SK-N-SH (cell line): ENCODE results near the gene MEF2C. TPM values are rescaled to one million over a fixed set of nuclear protein-coding genes. Genes with fewer than 3 reads are reported as not detected.

Experiments
- CTCF ChIA-PET: fragments of 300-600, 350-600 bp; formaldehyde crosslinking; extraction: SDS; loops from one replicate; lab custom pipeline; 2021; lab: Yijun Ruan, JAX
- POLR2A ChIA-PET: fragments of 350-600 bp; sonication (Branson Sonifier 250); formaldehyde crosslinking; extraction: SDS; loops from one replicate; lab custom pipeline; 2020; ENCODE audit warnings: antibody characterized with exemption, inconsistent platforms; lab: Yijun Ruan, JAX
- DNase-seq: peaks from one replicate; pipeline ENCODE4 v3.0.0; 2012
- H2AFZ ChIP-seq: fragments of 200-600 bp; sonication (generic); 2 replicates; pipeline ENCODE4 v1.8.1; 2016; ENCODE audit warnings: antibody characterized with exemption, mild to moderate bottlenecking, low read depth
- H3F3A ChIP-seq: fragments of 200-600 bp; sonication (generic); replicated peaks from 2 replicates; pipeline ENCODE3; 2016; ENCODE audit warnings: antibody characterized with exemption, mild to moderate bottlenecking; ENCODE audit not compliant: insufficient read depth
- H3K27ac ChIP-seq, 2 experiments: fragments of 200-500 bp in 1 of 2; fragments of 200-600 bp in 1 of 2; sonication (Bioruptor generic) in 1 of 2; sonication (generic), shearing (Covaris generic) in 1 of 2; 2 replicates each; pipeline versions ENCODE4 v1.5.1 to v1.6.1; 2014 to 2016; ENCODE audit warnings: low read depth in 2 of 2, inconsistent platforms in 1 of 2, low read length in 1 of 2, mild to moderate bottlenecking in 1 of 2, mixed read lengths in 1 of 2
- H3K27me3 ChIP-seq: fragments of 200-600 bp; sonication (generic), shearing (Covaris generic); 2 replicates; pipeline ENCODE4 v1.6.1; 2016; ENCODE audit warnings: mixed run types; ENCODE audit not compliant: insufficient read depth
- H3K36me3 ChIP-seq, 2 experiments: fragments of 200-500 bp in 1 of 2; fragments of 200-600 bp in 1 of 2; sonication (Bioruptor generic) in 1 of 2; sonication (generic) in 1 of 2; replicated peaks in 1 of 2; 2 replicates each; pipeline versions ENCODE3 to v1.5.1; 2014 to 2016; ENCODE audit warnings: low read length in 1 of 2, mild to moderate bottlenecking in 1 of 2; ENCODE audit not compliant: insufficient read depth in 2 of 2, control insufficient read depth in 1 of 2
- H3K4me1 ChIP-seq, 2 experiments: fragments of 200-500 bp in 1 of 2; fragments of 200-600 bp in 1 of 2; sonication (Bioruptor generic) in 1 of 2; sonication (generic), shearing (Covaris generic) in 1 of 2; 2 replicates each; pipeline versions ENCODE4 v1.5.1 to v1.6.1; 2014 to 2016; ENCODE audit warnings: low read depth in 1 of 2, low read length in 1 of 2, mixed run types in 1 of 2; ENCODE audit not compliant: insufficient read depth in 2 of 2, control insufficient read depth in 1 of 2
- H3K4me2 ChIP-seq: fragments of 200-600 bp; sonication (generic), shearing (Covaris generic); 2 replicates; pipeline ENCODE4 v1.6.1; 2017; ENCODE audit warnings: mixed run types
- H3K4me3 ChIP-seq, 2 experiments: fragments of 200-500 bp in 1 of 2; fragments of 200-600 bp in 1 of 2; sonication (Bioruptor generic) in 1 of 2; sonication (generic), shearing (Covaris generic) in 1 of 2; 2 replicates each; pipeline versions ENCODE4 v1.5.1 to v1.8.1; 2014 to 2016; ENCODE audit warnings: low read depth in 2 of 2, inconsistent platforms in 1 of 2, low read length in 1 of 2, mild to moderate bottlenecking in 1 of 2, mixed read lengths in 1 of 2, moderate library complexity in 1 of 2
- H3K79me2 ChIP-seq: fragments of 200-600 bp; sonication (generic); 2 replicates; pipeline ENCODE4 v1.8.1; 2017; ENCODE audit warnings: mild to moderate bottlenecking; ENCODE audit not compliant: insufficient read depth
- H3K9ac ChIP-seq: fragments of 200-600 bp; sonication (generic); 2 replicates; pipeline ENCODE4 v1.6.1; 2017; ENCODE audit warnings: mixed run types
- H3K9me2 ChIP-seq: fragments of 200-600 bp; sonication (generic); 2 replicates; pipeline ENCODE4 v1.6.1; 2017; ENCODE audit warnings: mixed run types
- H3K9me3 ChIP-seq: fragments of 200-600 bp; sonication (generic); 2 replicates; pipeline ENCODE4 v1.6.1; 2017; ENCODE audit warnings: mixed run types, mild to moderate bottlenecking, moderate library complexity
- H4K20me1 ChIP-seq: fragments of 200-600 bp; sonication (generic); 2 replicates; pipeline ENCODE4 v1.6.1; 2017; ENCODE audit warnings: mild to moderate bottlenecking, mixed run types; ENCODE audit not compliant: insufficient read depth
- CHD2 ChIP-seq: fragments of 150-350 bp; IDR thresholded peaks from 2 replicates; pipeline ENCODE4 v1.6.1; 2018; ENCODE audit warnings: low read length; ENCODE audit not compliant: partially characterized antibody
- ELF1 ChIP-seq: IDR thresholded peaks from 2 replicates; pipeline ENCODE4 v1.4.0; 2012
- EZH2phosphoT487 ChIP-seq: fragments of 200-600 bp; sonication (generic); IDR thresholded peaks from 2 replicates; pipeline ENCODE4 v1.6.1; 2017; ENCODE audit warnings: low read depth, mixed run types, mild to moderate bottlenecking, antibody characterized with exemption, moderate library complexity, borderline replicate concordance
- FOXJ3 ChIP-seq: sonication (generic); formaldehyde crosslinking; IDR thresholded peaks from 2 replicates; pipeline ENCODE4 v1.5.1; 2020; ENCODE audit warnings: mild to moderate bottlenecking, missing genetic modification reagents
- FOXM1 ChIP-seq: IDR thresholded peaks from 2 replicates; pipeline ENCODE4 v1.4.0; 2012; ENCODE audit warnings: low read depth, mild to moderate bottlenecking
- GABPA ChIP-seq: IDR thresholded peaks from 2 replicates; pipeline ENCODE4 v1.4.0; 2012; ENCODE audit warnings: low read depth, mild to moderate bottlenecking
- GATA2 ChIP-seq: sonication (generic); formaldehyde crosslinking; IDR thresholded peaks from 2 replicates; pipeline ENCODE4 v1.5.0; 2020; ENCODE audit warnings: mild to moderate bottlenecking, missing genetic modification reagents
- JUND ChIP-seq: IDR thresholded peaks from 2 replicates; pipeline ENCODE4 v1.4.0; 2012
- MEF2A ChIP-seq: IDR thresholded peaks from 2 replicates; pipeline ENCODE4 v1.4.0; 2012; ENCODE audit warnings: low read depth, borderline replicate concordance
- MXI1 ChIP-seq: IDR thresholded peaks from 2 replicates; pipeline ENCODE4 v1.6.1; 2012; ENCODE audit warnings: mild to moderate bottlenecking, low read depth, low read length, improper control_type of control experiment
- NFIC ChIP-seq: IDR thresholded peaks from 2 replicates; pipeline ENCODE4 v1.4.0; 2012; ENCODE audit warnings: borderline replicate concordance
- NRF1 ChIP-seq: IDR thresholded peaks from 2 replicates; pipeline ENCODE4 v1.6.1; 2012; ENCODE audit warnings: low read depth, mild to moderate bottlenecking, low read length
- RAD21 ChIP-seq: IDR thresholded peaks from 2 replicates; pipeline ENCODE4 v1.6.1; 2012; ENCODE audit warnings: mild to moderate bottlenecking, low read length
- RFX5 ChIP-seq: IDR thresholded peaks from 2 replicates; pipeline ENCODE4 v1.6.1; 2012; ENCODE audit warnings: mild to moderate bottlenecking, improper control_type of control experiment, low read length
- RXRA ChIP-seq: IDR thresholded peaks from 2 replicates; pipeline ENCODE4 v1.4.0; 2012; ENCODE audit warnings: low read depth, mild to moderate bottlenecking, borderline replicate concordance
- SIN3A ChIP-seq: IDR thresholded peaks from 2 replicates; pipeline ENCODE4 v1.6.1; 2012; ENCODE audit warnings: low read depth, mild to moderate bottlenecking, low read length, moderate library complexity, borderline replicate concordance
- TCF12 ChIP-seq: IDR thresholded peaks from 2 replicates; pipeline ENCODE4 v1.4.0; 2012
- TEAD4 ChIP-seq: IDR thresholded peaks from 2 replicates; pipeline ENCODE4 v1.4.0; 2012; ENCODE audit warnings: mild to moderate bottlenecking, borderline replicate concordance; ENCODE audit not compliant: insufficient read depth
- YY1 ChIP-seq: IDR thresholded peaks from 2 replicates; pipeline ENCODE4 v1.4.0; 2012; ENCODE audit warnings: low read depth, mild to moderate bottlenecking
- WGBS: methylation state at CpG from one replicate; pipeline ENCODE4 v1.1.6; 2017; ENCODE audit warnings: low lambda C conversion rate; 5-methylcytosine and 5-hydroxymethylcytosine counted together
- polyA plus RNA-seq, 3 experiments: library from polyadenylated mRNA; depleted of rRNA; stranded (reverse); fragments of >200 nt; gene quantifications; 2 replicates each; pipeline ENCODE4 v1.2.3, GENCODE V29; 2012
- TF ChIP-seq, protein P1 (sequence below): IDR thresholded peaks from 2 replicates; pipeline ENCODE4 v1.6.1; 2012; ENCODE audit warnings: mild to moderate bottlenecking, low read depth, low read length, moderate library complexity
- TF ChIP-seq, protein P2 (sequence below): IDR thresholded peaks from 2 replicates; pipeline ENCODE4 v1.4.0; 2012; ENCODE audit warnings: low read depth, borderline replicate concordance
- TF ChIP-seq, protein P3 (sequence below): fragments of 150-350 bp; IDR thresholded peaks from 2 replicates; pipeline ENCODE4 v1.6.1; 2016; ENCODE audit warnings: mild to moderate bottlenecking, low read depth, low read length
- TF ChIP-seq, protein P4 (sequence below): fragments of 150-350 bp; IDR thresholded peaks from 2 replicates; pipeline ENCODE4 v1.6.1; 2017; ENCODE audit warnings: antibody characterized with exemption, low read length, low read depth, borderline replicate concordance

Gene MEF2C
- polyA plus RNA-seq, 1 of the 3 experiments (the other 2 are of a cell fraction), result 1.2 TPM

DNA sequence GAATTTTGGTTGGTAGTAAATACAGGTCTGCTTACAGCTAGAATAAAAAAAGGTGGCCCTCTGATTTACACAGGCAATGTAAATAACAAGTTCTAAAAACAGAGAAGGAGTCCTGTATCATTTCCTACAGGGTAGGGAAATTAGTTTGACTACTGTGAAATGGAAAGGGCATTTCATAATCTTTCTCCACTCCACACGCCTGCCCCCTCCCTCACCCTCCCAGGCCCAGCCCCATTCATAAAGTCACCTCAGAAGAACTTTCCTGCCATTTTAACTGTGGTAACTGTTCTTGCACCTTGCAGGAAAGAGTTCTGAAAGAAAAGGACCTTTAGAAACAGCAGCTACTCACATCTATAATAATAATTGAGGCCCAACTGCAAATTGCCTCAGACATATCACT lies 69.7 kb downstream of the MEF2C start (continued):
- TF ChIP-seq, protein P1, sequence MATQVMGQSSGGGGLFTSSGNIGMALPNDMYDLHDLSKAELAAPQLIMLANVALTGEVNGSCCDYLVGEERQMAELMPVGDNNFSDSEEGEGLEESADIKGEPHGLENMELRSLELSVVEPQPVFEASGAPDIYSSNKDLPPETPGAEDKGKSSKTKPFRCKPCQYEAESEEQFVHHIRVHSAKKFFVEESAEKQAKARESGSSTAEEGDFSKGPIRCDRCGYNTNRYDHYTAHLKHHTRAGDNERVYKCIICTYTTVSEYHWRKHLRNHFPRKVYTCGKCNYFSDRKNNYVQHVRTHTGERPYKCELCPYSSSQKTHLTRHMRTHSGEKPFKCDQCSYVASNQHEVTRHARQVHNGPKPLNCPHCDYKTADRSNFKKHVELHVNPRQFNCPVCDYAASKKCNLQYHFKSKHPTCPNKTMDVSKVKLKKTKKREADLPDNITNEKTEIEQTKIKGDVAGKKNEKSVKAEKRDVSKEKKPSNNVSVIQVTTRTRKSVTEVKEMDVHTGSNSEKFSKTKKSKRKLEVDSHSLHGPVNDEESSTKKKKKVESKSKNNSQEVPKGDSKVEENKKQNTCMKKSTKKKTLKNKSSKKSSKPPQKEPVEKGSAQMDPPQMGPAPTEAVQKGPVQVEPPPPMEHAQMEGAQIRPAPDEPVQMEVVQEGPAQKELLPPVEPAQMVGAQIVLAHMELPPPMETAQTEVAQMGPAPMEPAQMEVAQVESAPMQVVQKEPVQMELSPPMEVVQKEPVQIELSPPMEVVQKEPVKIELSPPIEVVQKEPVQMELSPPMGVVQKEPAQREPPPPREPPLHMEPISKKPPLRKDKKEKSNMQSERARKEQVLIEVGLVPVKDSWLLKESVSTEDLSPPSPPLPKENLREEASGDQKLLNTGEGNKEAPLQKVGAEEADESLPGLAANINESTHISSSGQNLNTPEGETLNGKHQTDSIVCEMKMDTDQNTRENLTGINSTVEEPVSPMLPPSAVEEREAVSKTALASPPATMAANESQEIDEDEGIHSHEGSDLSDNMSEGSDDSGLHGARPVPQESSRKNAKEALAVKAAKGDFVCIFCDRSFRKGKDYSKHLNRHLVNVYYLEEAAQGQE, result no peak
- TF ChIP-seq ELF1, result no peak
- TF ChIP-seq NFIC, result no peak
- no peak for TF ChIP-seq RFX5
- TF ChIP-seq, protein P2, sequence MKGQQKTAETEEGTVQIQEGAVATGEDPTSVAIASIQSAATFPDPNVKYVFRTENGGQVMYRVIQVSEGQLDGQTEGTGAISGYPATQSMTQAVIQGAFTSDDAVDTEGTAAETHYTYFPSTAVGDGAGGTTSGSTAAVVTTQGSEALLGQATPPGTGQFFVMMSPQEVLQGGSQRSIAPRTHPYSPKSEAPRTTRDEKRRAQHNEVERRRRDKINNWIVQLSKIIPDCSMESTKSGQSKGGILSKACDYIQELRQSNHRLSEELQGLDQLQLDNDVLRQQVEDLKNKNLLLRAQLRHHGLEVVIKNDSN, result no peak
- TF ChIP-seq TCF12, result no peak
- TF ChIP-seq GABPA, result no peak
- no peak for TF ChIP-seq FOXJ3

DNA sequence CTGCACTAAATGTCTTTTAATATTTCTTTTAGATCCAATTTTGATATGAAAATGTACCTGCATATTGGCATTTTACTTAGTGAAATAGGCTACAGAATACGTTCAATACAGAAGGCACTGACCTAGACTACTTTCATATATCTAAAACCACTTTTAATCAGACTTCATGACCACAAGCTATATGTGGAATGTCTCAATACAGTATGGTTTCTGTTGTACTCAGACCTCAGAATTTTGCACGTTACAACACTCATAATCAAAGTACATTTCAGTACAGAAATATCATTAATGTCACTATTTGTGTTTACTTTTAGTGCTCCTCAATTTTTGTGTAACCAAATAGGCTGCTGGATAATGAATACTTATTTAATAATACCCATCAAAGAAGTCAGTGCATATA lies 74.8 kb downstream of the MEF2C start:
- 84% methylated on average over 2 of the region's 2 CpGs for WGBS
- H3K27ac ChIP-seq, result no peak overlapping the region
- H3K4me2 ChIP-seq, result no peak overlapping the region
- H3K4me1 ChIP-seq, result no peaks in the 10 kb centered on the region
- no peak for DNase-seq
- no peaks in the 10 kb centered on the region for H3K9me3 ChIP-seq
- TF ChIP-seq JUND (no peak), MEF2A (no peak), NRF1 (no peak), GATA2 (CRISPR knock-in tag) (no peak), GABPA (no peak), YY1 (no peak), EZH2phosphoT487 (no peak), RXRA (no peak), RFX5 (no peak), SIN3A (no peak), RAD21 (no peak), MXI1 (no peak), FOXM1 (no peak), CHD2 (no peak), TEAD4 (no peak), NFIC (no peak), ELF1 (no peak)
- TF ChIP-seq, protein P3, sequence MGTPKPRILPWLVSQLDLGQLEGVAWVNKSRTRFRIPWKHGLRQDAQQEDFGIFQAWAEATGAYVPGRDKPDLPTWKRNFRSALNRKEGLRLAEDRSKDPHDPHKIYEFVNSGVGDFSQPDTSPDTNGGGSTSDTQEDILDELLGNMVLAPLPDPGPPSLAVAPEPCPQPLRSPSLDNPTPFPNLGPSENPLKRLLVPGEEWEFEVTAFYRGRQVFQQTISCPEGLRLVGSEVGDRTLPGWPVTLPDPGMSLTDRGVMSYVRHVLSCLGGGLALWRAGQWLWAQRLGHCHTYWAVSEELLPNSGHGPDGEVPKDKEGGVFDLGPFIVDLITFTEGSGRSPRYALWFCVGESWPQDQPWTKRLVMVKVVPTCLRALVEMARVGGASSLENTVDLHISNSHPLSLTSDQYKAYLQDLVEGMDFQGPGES, result no peak
- TF ChIP-seq, protein P4, sequence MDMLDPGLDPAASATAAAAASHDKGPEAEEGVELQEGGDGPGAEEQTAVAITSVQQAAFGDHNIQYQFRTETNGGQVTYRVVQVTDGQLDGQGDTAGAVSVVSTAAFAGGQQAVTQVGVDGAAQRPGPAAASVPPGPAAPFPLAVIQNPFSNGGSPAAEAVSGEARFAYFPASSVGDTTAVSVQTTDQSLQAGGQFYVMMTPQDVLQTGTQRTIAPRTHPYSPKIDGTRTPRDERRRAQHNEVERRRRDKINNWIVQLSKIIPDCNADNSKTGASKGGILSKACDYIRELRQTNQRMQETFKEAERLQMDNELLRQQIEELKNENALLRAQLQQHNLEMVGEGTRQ, result no peak
- TF ChIP-seq, protein P2, result no peak
- no peaks in the 10 kb centered on the region for H3K9me2 ChIP-seq
- ChIA-PET POLR2A (no interaction called here), CTCF (interaction anchor here (0.6 to 1.6 kb wide), 2 partner anchors 16 to 78 kb away, joined by 3 to 4 read pairs; no protein-coding TSS in a partner anchor)
- H3K27me3 ChIP-seq, result no peaks in the 10 kb centered on the region
- no peaks in the 10 kb centered on the region for H3K36me3 ChIP-seq
- H3K4me3 ChIP-seq, result no peak overlapping the region
- H3K79me2 ChIP-seq, result no peaks in the 10 kb centered on the region
- no peak overlapping the region for H2AFZ ChIP-seq
- H4K20me1 ChIP-seq, result no peaks in the 10 kb centered on the region
- H3F3A ChIP-seq, result no peaks in the 10 kb centered on the region
- no peak overlapping the region for H3K9ac ChIP-seq
